Calu3 (cell line): ENCODE data around the gene TNRC18. TPM values are rescaled to one million over a fixed set of nuclear protein-coding genes. Genes with fewer than 3 reads are reported as not detected.
A peak's percentile ranks its signal among the peaks of the same experiment; 100 is the strongest.

Experiments used
- BruUV-seq: library from RNA; stranded (reverse); fragments of 400-500 nt; replicated peaks from 2 replicates; lab custom pipeline; 2021; lab: Mats Ljungman, UMichigan
- CTCF ChIA-PET: fragments of 300-600 bp; sonication (Branson Sonifier 250); formaldehyde crosslinking; loops from one replicate; lab custom pipeline; 2022; ENCODE audit warnings: antibody characterized with exemption; lab: Charles Lee
- DNase-seq: peaks from one replicate; pipeline ENCODE4 v3.0.0; 2022
- H3K27ac Mint-ChIP-seq: one replicate; pipeline ENCODE4 v1.8.0; 2022; ENCODE audit warnings: mixed read lengths; ENCODE audit not compliant: unreplicated experiment
- H3K27me3 Mint-ChIP-seq: one replicate; pipeline ENCODE4 v1.8.0; 2022; ENCODE audit warnings: mixed read lengths; ENCODE audit not compliant: unreplicated experiment
- H3K36me3 Mint-ChIP-seq: one replicate; pipeline ENCODE4 v1.8.0; 2022; ENCODE audit warnings: mild to moderate bottlenecking, moderate library complexity, mixed read lengths; ENCODE audit not compliant: insufficient read depth, unreplicated experiment
- H3K4me1 Mint-ChIP-seq: one replicate; pipeline ENCODE4 v1.8.0; 2022; ENCODE audit warnings: mild to moderate bottlenecking, low read depth, mixed read lengths; ENCODE audit not compliant: unreplicated experiment
- H3K4me3 Mint-ChIP-seq: one replicate; pipeline ENCODE4 v1.8.0; 2022; ENCODE audit warnings: mild to moderate bottlenecking, low read depth, moderate library complexity, mixed read lengths; ENCODE audit not compliant: unreplicated experiment
- H3K9me3 Mint-ChIP-seq: one replicate; pipeline ENCODE4 v1.8.0; 2022; ENCODE audit warnings: low read depth, mixed read lengths; ENCODE audit not compliant: unreplicated experiment
- intact Hi-C: fragments of 100-400 bp; cut with micrococcal nuclease; formaldehyde crosslinking; loops from one replicate; pipeline ENCODE4 v1.10.0; 2022; ENCODE audit not compliant: unreplicated experiment
- total RNA-seq: library from RNA; stranded (reverse); gene quantifications from 2 replicates; pipeline ENCODE4 v1.2.3, GENCODE V29; 2022
- TF ChIP-seq, protein P1 (sequence below): fragments of 200-600 bp; IDR thresholded peaks from one replicate; pipeline ENCODE4 v1.8.0; 2022; ENCODE audit warnings: antibody characterized with exemption; ENCODE audit not compliant: unreplicated experiment

TNRC18 gene
- total RNA-seq, 1 experiment from 2014 or later: 213 TPM

DNA sequence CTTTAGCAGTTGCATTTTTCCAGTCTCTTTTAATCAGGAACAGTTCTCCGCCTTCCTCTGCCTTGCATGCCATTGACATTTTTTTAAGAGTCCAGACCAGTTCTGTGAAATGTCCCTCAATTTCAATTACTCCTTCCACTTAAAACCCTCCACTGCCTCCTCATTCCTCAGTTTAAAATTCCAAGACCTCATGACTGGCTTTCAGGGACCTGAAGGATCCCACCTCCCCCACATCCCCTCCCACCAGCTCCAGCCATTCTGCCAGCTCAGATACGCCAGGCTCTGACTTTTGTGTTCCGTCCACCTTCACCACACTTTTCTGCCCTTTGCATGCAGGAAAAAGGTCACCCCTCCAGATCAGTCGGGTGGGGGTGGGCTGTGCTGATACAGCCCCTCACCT is 8.7 kb downstream of the TNRC18 start:
- H3K27ac Mint-ChIP-seq: no peak overlapping the region

DNA sequence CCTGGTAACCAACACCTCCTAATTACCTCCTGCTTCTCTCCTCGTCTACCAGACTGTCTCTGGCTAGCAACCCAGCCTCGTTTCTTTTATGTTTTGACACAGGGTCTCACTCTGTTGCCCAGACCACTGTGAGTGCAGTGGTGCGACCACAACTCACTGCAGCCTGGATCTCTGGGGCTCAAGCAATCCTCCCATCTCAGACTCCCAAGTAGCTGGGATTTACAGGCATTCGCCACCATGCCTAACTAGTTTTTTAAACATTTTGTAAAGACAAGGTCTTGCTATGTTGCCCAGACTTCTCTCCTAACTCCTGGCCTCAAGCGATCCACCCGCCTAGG is 10.2 kb downstream of the TNRC18 start:
- Mint-ChIP-seq H3K27ac (peak overlapping the region; percentile 28), H3K36me3 (peaks cover 78% of the 10 kb centered on the region), H3K27me3 (no peaks in the 10 kb centered on the region), H3K9me3 (peaks cover 2% of the 10 kb centered on the region), H3K4me3 (no peak overlapping the region), H3K4me1 (peaks cover 45% of the 10 kb centered on the region)
- DNase-seq: no peak
- no TSS peak for BruUV-seq
- intact Hi-C loops: no loop called here
- CTCF ChIA-PET: interaction anchor here (0.7 kb wide), 1 partner anchor 17 kb away, joined by 4 read pairs; no protein-coding TSS in a partner anchor
- TF ChIP-seq, protein P1, sequence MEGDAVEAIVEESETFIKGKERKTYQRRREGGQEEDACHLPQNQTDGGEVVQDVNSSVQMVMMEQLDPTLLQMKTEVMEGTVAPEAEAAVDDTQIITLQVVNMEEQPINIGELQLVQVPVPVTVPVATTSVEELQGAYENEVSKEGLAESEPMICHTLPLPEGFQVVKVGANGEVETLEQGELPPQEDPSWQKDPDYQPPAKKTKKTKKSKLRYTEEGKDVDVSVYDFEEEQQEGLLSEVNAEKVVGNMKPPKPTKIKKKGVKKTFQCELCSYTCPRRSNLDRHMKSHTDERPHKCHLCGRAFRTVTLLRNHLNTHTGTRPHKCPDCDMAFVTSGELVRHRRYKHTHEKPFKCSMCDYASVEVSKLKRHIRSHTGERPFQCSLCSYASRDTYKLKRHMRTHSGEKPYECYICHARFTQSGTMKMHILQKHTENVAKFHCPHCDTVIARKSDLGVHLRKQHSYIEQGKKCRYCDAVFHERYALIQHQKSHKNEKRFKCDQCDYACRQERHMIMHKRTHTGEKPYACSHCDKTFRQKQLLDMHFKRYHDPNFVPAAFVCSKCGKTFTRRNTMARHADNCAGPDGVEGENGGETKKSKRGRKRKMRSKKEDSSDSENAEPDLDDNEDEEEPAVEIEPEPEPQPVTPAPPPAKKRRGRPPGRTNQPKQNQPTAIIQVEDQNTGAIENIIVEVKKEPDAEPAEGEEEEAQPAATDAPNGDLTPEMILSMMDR: no peak

More for the DNA sequence above, 8.7 kb downstream of the TNRC18 start:
- Mint-ChIP-seq H3K36me3 (peaks cover 80% of the 10 kb centered on the region), H3K27me3 (no peaks in the 10 kb centered on the region), H3K9me3 (peaks cover 2% of the 10 kb centered on the region), H3K4me3 (no peak overlapping the region), H3K4me1 (peaks cover 45% of the 10 kb centered on the region)
- DNase-seq: no peak
- TF ChIP-seq, protein P1: no peak
- no TSS peak for BruUV-seq
- intact Hi-C loops: no loop called here
- CTCF ChIA-PET: no interaction called here

DNA sequence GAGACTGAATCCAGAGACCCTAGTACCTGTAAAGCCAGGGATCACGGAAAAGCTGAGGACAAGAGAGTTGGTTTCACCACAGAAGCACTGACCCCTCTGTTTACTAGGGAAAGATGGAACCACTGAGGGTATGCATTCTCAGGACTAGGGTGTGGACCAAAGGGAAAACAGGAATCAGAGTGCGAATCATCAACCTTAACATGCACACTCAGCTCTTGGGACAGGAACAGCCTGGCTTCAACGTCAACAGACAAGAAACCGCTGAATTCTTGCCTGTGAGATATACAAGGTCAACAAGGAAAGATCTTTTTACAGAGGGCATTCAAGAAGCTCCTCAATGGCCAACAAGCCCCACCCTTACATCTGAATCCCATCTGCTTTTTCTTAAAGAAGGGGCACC is 14.9 kb downstream of the TNRC18 start:
- Mint-ChIP-seq H3K9me3 (peaks cover 2% of the 10 kb centered on the region), H3K36me3 (peaks cover 65% of the 10 kb centered on the region), H3K27ac (no peak overlapping the region), H3K27me3 (no peaks in the 10 kb centered on the region), H3K4me3 (no peak overlapping the region), H3K4me1 (peaks cover 42% of the 10 kb centered on the region)
- BruUV-seq: no TSS peak
- CTCF ChIA-PET: interaction anchor here (0.5 to 1.0 kb wide), 5 partner anchors 8 to 1584 kb away, joined by 3 read pairs; no protein-coding TSS in a partner anchor
- intact Hi-C loops: no loop called here
- TF ChIP-seq, protein P1: no peak
- DNase-seq: no peak

- Mint-ChIP-seq H3K27ac (no peak overlapping the region), H3K36me3 (peaks cover 73% of the 10 kb centered on the region), H3K9me3 (peaks cover 2% of the 10 kb centered on the region), H3K27me3 (no peaks in the 10 kb centered on the region), H3K4me3 (no peak overlapping the region), H3K4me1 (peaks cover 33% of the 10 kb centered on the region)
- no TSS peak for BruUV-seq
- intact Hi-C loops: no loop called here
- CTCF ChIA-PET: interaction anchor here (1.4 kb wide), 1 partner anchor 10 kb away, joined by 4 read pairs; no protein-coding TSS in a partner anchor
- no peak for DNase-seq
- TF ChIP-seq, protein P1: no peak
Measured at GRCh38 chr7:5406957-5407945, 16.4 kb downstream of the TNRC18 start.
